Measurements from ENCODE around the gene CADPS. TPM values are rescaled to one million over a fixed set of nuclear protein-coding genes. Genes with fewer than 3 reads are reported as not detected.

CADPS gene
- total RNA-seq, 1 donor from 2014 or later: 2.7 TPM

- Histone ChIP-seq H3K36me3 (no peaks in the 10 kb centered on the region), H3K9me3 (no peaks in the 10 kb centered on the region), H3K27me3 (ENCODE audit: low read depth) (no peaks in the 10 kb centered on the region), H3K4me1 (no peaks in the 10 kb centered on the region), H3K4me3 (no peak overlapping the region), H3K27ac (no peak overlapping the region)
- no peak for TF ChIP-seq CTCF (IDR thresholded peaks at IDR 0.05)
- DNase-seq: no peak
- intact Hi-C loops (cut with DNase I): no loop called here
- no peak for ATAC-seq
Measured at GRCh38 chr3:62682826-62683225, 192.4 kb downstream of the CADPS start.

GRCh38 chr3:62679988-62680387 is 195.2 kb downstream of the CADPS start:
- DNase-seq (no peak), ATAC-seq (no peak)
- no peaks in the 10 kb centered on the region for H3K27me3 ChIP-seq (ENCODE audit: low read depth)
- H3K36me3 ChIP-seq: no peaks in the 10 kb centered on the region
- H3K4me3 ChIP-seq: no peak overlapping the region
- no peaks in the 10 kb centered on the region for H3K9me3 ChIP-seq
- intact Hi-C loops (cut with DNase I): no loop called here
- no peaks in the 10 kb centered on the region for H3K4me1 ChIP-seq
- no peak for TF ChIP-seq CTCF (IDR thresholded peaks at IDR 0.05)
- no peak overlapping the region for H3K27ac ChIP-seq

GRCh38 chr3:62678841-62679240 is 196.4 kb downstream of the CADPS start:
- no peaks in the 10 kb centered on the region for H3K4me1 ChIP-seq
- no peak for ATAC-seq
- no peaks in the 10 kb centered on the region for H3K27me3 ChIP-seq (ENCODE audit: low read depth)
- DNase-seq: no peak
- H3K9me3 ChIP-seq: no peaks in the 10 kb centered on the region
- intact Hi-C loops (cut with DNase I): no loop called here
- no peak overlapping the region for H3K27ac ChIP-seq
- no peaks in the 10 kb centered on the region for H3K36me3 ChIP-seq
- no peak overlapping the region for H3K4me3 ChIP-seq
- TF ChIP-seq CTCF (IDR thresholded peaks at IDR 0.05): no peak

DNA sequence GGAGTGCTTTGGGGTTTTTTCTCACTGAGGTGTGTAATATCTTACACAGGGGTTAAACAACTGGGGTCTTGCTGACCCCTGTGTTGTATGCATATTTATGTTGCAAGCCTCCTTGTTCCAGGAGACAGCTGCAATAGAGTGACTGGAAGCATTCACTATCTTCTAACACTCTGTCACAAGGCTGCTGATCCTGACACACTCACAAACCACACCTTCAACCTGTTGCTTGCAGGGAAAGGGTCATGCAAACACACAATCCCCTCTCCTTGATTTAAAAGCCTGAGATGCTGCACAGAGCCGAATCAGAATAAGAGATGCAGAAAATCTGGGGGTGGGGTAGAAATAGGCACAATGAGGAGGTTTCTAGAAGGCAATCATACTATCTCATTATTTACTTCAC is 197.3 kb downstream of the CADPS start:
- H3K27me3 ChIP-seq (ENCODE audit: low read depth): no peaks in the 10 kb centered on the region
- intact Hi-C loops (cut with DNase I): no loop called here
- no peaks in the 10 kb centered on the region for H3K9me3 ChIP-seq
- H3K4me3 ChIP-seq: no peak overlapping the region
- TF ChIP-seq CTCF (IDR thresholded peaks at IDR 0.05): no peak
- DNase-seq (no peak), ATAC-seq (no peak)
- no peak overlapping the region for H3K27ac ChIP-seq
- H3K4me1 ChIP-seq: no peaks in the 10 kb centered on the region
- no peaks in the 10 kb centered on the region for H3K36me3 ChIP-seq

DNA sequence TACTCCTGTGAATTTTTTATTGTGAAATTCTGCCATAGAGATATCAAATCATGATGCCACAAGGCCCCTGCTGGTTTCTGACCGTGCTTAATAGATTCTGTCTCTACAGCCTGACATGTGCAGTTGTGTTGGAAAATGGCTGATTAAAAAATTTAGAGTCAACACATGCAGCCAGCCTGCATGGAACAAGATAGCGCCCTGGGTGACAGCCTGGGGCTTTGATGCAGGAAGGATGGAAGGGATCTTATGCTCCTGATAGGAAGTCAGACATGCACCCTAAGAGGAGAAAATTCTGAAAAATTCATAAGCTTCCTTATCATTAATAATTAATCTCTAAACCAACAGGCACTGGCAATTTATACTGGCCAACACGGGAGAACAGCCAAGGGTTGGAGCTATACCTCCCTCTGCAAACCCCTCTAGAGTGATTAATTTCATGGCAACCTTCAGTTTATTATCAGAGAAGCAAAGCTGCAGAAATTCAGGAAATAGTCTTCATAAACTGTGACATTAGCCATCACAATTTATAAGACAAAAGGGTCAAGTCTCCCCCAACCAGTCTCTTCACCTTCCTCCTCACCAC is 198.4 kb downstream of the CADPS start:
- H3K27ac ChIP-seq: no peak overlapping the region
- no peak overlapping the region for H3K4me3 ChIP-seq
- H3K9me3 ChIP-seq: no peaks in the 10 kb centered on the region
- H3K4me1 ChIP-seq: no peaks in the 10 kb centered on the region
- intact Hi-C loops (cut with DNase I): no loop called here
- DNase-seq: no peak
- no peaks in the 10 kb centered on the region for H3K27me3 ChIP-seq (ENCODE audit: low read depth)
- ATAC-seq: no peak
- TF ChIP-seq CTCF (IDR thresholded peaks at IDR 0.05): no peak
- no peaks in the 10 kb centered on the region for H3K36me3 ChIP-seq

DNA sequence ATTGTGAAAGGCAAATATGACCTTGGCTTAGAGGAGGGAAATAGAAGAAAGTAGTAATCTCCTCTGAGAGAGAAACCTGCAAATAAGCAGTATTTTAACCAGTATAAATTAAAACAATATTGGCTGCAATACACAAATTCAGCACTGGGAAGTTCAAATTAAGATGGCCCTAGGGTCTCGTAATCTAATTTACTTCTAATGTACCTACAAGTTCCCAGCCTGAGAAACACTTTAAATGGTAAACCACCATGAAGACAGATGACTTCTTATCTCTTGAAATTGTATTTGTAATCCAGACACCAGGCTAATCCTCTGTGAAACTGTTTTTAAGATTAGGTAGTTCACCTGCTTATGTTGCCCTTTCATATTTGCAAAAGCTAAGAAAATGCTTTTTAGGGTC is 199.7 kb downstream of the CADPS start:
- Histone ChIP-seq H3K36me3 (no peaks in the 10 kb centered on the region), H3K9me3 (no peaks in the 10 kb centered on the region), H3K27ac (no peak overlapping the region), H3K27me3 (ENCODE audit: low read depth) (no peaks in the 10 kb centered on the region), H3K4me3 (no peak overlapping the region), H3K4me1 (no peaks in the 10 kb centered on the region)
- TF ChIP-seq CTCF (IDR thresholded peaks at IDR 0.05): no peak
- intact Hi-C loops (cut with DNase I): no loop called here
- no peak for DNase-seq
- no peak for ATAC-seq
